Neuronal stem cell (in vitro differentiated cells): ENCODE results near the gene ARHGEF17.

Source experiments
- DNase-seq: peaks from one replicate; pipeline ENCODE4 v3.0.0-alpha.2; 2013; ENCODE audit warnings: low spot score
- H2AFZ ChIP-seq: one replicate; pipeline ENCODE4 v1.6.1; 2013; ENCODE audit warnings: mild to moderate bottlenecking, low read length, inconsistent platforms
- H2AK5ac ChIP-seq: 2 replicates; pipeline ENCODE4 v1.6.1; 2013; ENCODE audit warnings: low read depth, mild to moderate bottlenecking, inconsistent platforms, low read length, moderate library complexity, mixed read lengths
- H2BK120ac ChIP-seq: 2 replicates; pipeline ENCODE4 v1.6.1; 2013; ENCODE audit warnings: low read depth, mild to moderate bottlenecking, inconsistent platforms, low read length, moderate library complexity, mixed read lengths
- H2BK12ac ChIP-seq: one replicate; pipeline ENCODE4 v1.6.1; 2013; ENCODE audit warnings: low read length, inconsistent platforms
- H2BK15ac ChIP-seq: 2 replicates; pipeline ENCODE4 v1.6.1; 2013; ENCODE audit warnings: mild to moderate bottlenecking, low read length, inconsistent platforms, mixed read lengths
- H2BK5ac ChIP-seq: one replicate; pipeline ENCODE4 v1.6.1; 2013; ENCODE audit warnings: inconsistent platforms, mild to moderate bottlenecking, low read length, moderate library complexity
- H3K14ac ChIP-seq: one replicate; pipeline ENCODE4 v1.6.1; 2013; ENCODE audit warnings: low read length, inconsistent platforms
- H3K18ac ChIP-seq: 2 replicates; pipeline ENCODE4 v1.6.1; 2013; ENCODE audit warnings: low read length, inconsistent platforms
- H3K23ac ChIP-seq: 2 replicates; pipeline ENCODE4 v1.6.1; 2013; ENCODE audit warnings: low read depth, mild to moderate bottlenecking, mixed read lengths, low read length, inconsistent platforms; ENCODE audit not compliant: poor library complexity
- H3K27ac ChIP-seq: replicated peaks from 3 replicates; pipeline ENCODE4 v1.5.1; 2013; ENCODE audit warnings: low read length, inconsistent platforms
- H3K27me3 ChIP-seq, 3 experiments: 2 replicates each; pipeline ENCODE4 v1.6.1; 2013; ENCODE audit warnings: low read length in 3 of 3, mild to moderate bottlenecking in 2 of 3, inconsistent platforms in 1 of 3, low read depth in 1 of 3, mixed read lengths in 1 of 3, moderate library complexity in 1 of 3; ENCODE audit not compliant: control insufficient read depth in 3 of 3, insufficient read depth in 3 of 3
- H3K36me3 ChIP-seq, 2 donors: replicated peaks in 1 of 2; 2 replicates each; pipeline ENCODE4 v1.6.1; 2013; ENCODE audit warnings: low read length in 2 of 2; ENCODE audit not compliant: control insufficient read depth in 2 of 2, insufficient read depth in 2 of 2
- H3K4ac ChIP-seq: 2 replicates; pipeline ENCODE4 v1.6.1; 2013; ENCODE audit warnings: inconsistent platforms, mild to moderate bottlenecking, low read length, moderate library complexity
- H3K4me1 ChIP-seq, 2 donors: 1 replicate in 1 of 2; 2 replicates in 1 of 2; pipeline ENCODE4 v1.6.1; 2013; ENCODE audit warnings: low read length in 2 of 2, low read depth in 1 of 2; ENCODE audit not compliant: control insufficient read depth in 2 of 2, insufficient read depth in 1 of 2
- H3K4me2 ChIP-seq: one replicate; pipeline ENCODE4 v1.6.1; 2013; ENCODE audit warnings: mild to moderate bottlenecking, low read length, inconsistent platforms; ENCODE audit not compliant: insufficient read depth, poor library complexity, severe bottlenecking
- H3K4me3 ChIP-seq, 2 donors: 2 replicates each; pipeline ENCODE4 v1.5.1; 2013; ENCODE audit warnings: low read length in 2 of 2, mild to moderate bottlenecking in 2 of 2, inconsistent platforms in 1 of 2, moderate library complexity in 1 of 2
- H3K79me1 ChIP-seq: one replicate; pipeline ENCODE4 v1.6.1; 2013; ENCODE audit warnings: low read depth, mild to moderate bottlenecking, inconsistent platforms, low read length, moderate library complexity
- H3K9ac ChIP-seq: one replicate; pipeline ENCODE4 v1.6.1; 2013; ENCODE audit warnings: mild to moderate bottlenecking, low read depth, low read length, inconsistent platforms; ENCODE audit not compliant: poor library complexity
- H3K9me3 ChIP-seq, 2 donors: replicated peaks in 1 of 2; 2 replicates each; pipeline versions ENCODE3 to v1.6.1; 2013; ENCODE audit warnings: low read length in 2 of 2, mild to moderate bottlenecking in 2 of 2, inconsistent platforms in 1 of 2, low read depth in 1 of 2, mixed read lengths in 1 of 2, moderate library complexity in 1 of 2; ENCODE audit not compliant: control insufficient read depth in 2 of 2, insufficient read depth in 1 of 2
- H4K8ac ChIP-seq: one replicate; pipeline ENCODE4 v1.6.1; 2013; ENCODE audit warnings: low read depth, mild to moderate bottlenecking, inconsistent platforms, low read length, moderate library complexity
- H4K91ac ChIP-seq: one replicate; pipeline ENCODE4 v1.6.1; 2013; ENCODE audit warnings: low read length, low read depth, mild to moderate bottlenecking, inconsistent platforms; ENCODE audit not compliant: poor library complexity
- WGBS, 2 donors: extraction: QIAGEN DNeasy Blood & Tissue Kit; methylation state at CpG; one replicate each; pipeline ENCODE4 v1.1.7; 2013; ENCODE audit warnings: missing lambda C conversion rate in 2 of 2, mixed read lengths in 1 of 2; ENCODE audit not compliant: insufficient read length in 2 of 2, insufficient replicate concordance in 1 of 2; ENCODE audit errors: extremely low coverage in 2 of 2; 5-methylcytosine and 5-hydroxymethylcytosine counted together

ARHGEF17 gene

GRCh38 chr11:73292525-73292894, 15.6 kb upstream of the ARHGEF17 start:
- no peaks in the 10 kb centered on the region for H3K36me3 ChIP-seq

GRCh38 chr11:73293356-73293936, 14.6 kb upstream of the ARHGEF17 start:
- Histone ChIP-seq H3K9me3 (no peaks in the 10 kb centered on the region), H2AFZ (no peak overlapping the region), H3K9ac (no peak overlapping the region), H4K8ac (no peak overlapping the region), H3K4me2 (no peak overlapping the region), H3K36me3 (no peaks in the 10 kb centered on the region), H3K79me1 (no peaks in the 10 kb centered on the region), H2BK5ac (no peak overlapping the region), H3K18ac (peak overlapping the region; percentile 25), H2BK12ac (peak overlapping the region; percentile 64), H2AK5ac (peak overlapping the region; percentile 40), H3K4me1 (peaks cover 10 to 18% of the 10 kb centered on the region in 2 donors), H3K4ac (no peak overlapping the region), H4K91ac (no peak overlapping the region), H3K27ac (no peak overlapping the region), H2BK15ac (peak overlapping the region; percentile 50), H2BK120ac (no peak overlapping the region), H3K23ac (no peak overlapping the region), H3K27me3 (no peaks in the 10 kb centered on the region), H3K14ac (no peak overlapping the region), H3K4me3 (no peak overlapping the region)
- no CpG with 5 or more reads among the region's 4 CpGs for WGBS, 2 donors
- DNase-seq = no peak

More at GRCh38 chr11:73292525-73292894, 15.6 kb upstream of the ARHGEF17 start:
- H3K4me2 ChIP-seq = no peak overlapping the region
- no peak overlapping the region for H2BK12ac ChIP-seq
- no peak overlapping the region for H3K9ac ChIP-seq
- no peak overlapping the region for H2AK5ac ChIP-seq
- no peak for DNase-seq
- H3K27me3 ChIP-seq = no peaks in the 10 kb centered on the region
- no peak overlapping the region for H4K8ac ChIP-seq
- no peak overlapping the region for H2BK120ac ChIP-seq
- WGBS, 2 donors = no CpG with 5 or more reads among the region's 5 CpGs
- no peak overlapping the region for H3K18ac ChIP-seq
- peaks cover 10 to 18% of the 10 kb centered on the region in 2 donors for H3K4me1 ChIP-seq
- H3K4ac ChIP-seq = no peak overlapping the region
- no peak overlapping the region for H3K27ac ChIP-seq
- no peak overlapping the region for H4K91ac ChIP-seq
- no peak overlapping the region for H2BK15ac ChIP-seq
- H2AFZ ChIP-seq = peak overlapping the region; percentile 62
- no peaks in the 10 kb centered on the region for H3K79me1 ChIP-seq
- no peak overlapping the region for H3K23ac ChIP-seq
- H3K9me3 ChIP-seq = no peaks in the 10 kb centered on the region
- H3K14ac ChIP-seq = no peak overlapping the region
- H2BK5ac ChIP-seq = no peak overlapping the region
- no peak overlapping the region for H3K4me3 ChIP-seq

DNA sequence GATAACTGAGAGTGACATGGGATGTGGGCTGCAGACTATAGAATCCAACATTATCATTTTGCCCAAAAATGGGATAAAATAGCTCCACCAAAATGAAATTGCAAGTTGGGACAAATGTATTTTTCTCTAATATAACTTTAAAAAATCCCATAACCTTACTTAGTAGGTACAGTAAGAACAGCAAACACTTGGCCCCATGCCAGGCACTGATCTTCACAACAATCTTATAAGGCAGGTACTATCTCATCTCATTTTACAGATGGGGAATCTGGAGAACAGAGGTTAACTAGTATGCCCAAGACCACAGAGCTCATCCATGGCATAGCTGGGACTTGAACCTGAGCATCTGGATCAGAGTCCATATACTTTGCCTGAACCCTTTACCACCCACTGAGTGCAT, 13.5 kb upstream of the ARHGEF17 start:
- Histone ChIP-seq H3K9me3 (no peaks in the 10 kb centered on the region), H2BK15ac (no peak overlapping the region), H3K23ac (no peak overlapping the region), H2BK120ac (no peak overlapping the region), H3K79me1 (no peaks in the 10 kb centered on the region), H3K27ac (no peak overlapping the region), H2BK12ac (no peak overlapping the region), H2AK5ac (no peak overlapping the region), H4K91ac (no peak overlapping the region), H3K4me3 (no peak overlapping the region), H4K8ac (no peak overlapping the region), H3K27me3 (no peaks in the 10 kb centered on the region), H3K4me1 (peaks cover 7 to 12% of the 10 kb centered on the region in 2 donors), H3K18ac (no peak overlapping the region), H3K9ac (no peak overlapping the region), H3K14ac (no peak overlapping the region), H2AFZ (no peak overlapping the region), H3K4me2 (no peak overlapping the region), H3K4ac (no peak overlapping the region), H2BK5ac (no peak overlapping the region), H3K36me3 (no peaks in the 10 kb centered on the region)
- DNase-seq = no peak

GRCh38 chr11:73295241-73295995, 12.7 kb upstream of the ARHGEF17 start:
- H2BK15ac ChIP-seq = no peak overlapping the region
- H3K9ac ChIP-seq = no peak overlapping the region
- H3K36me3 ChIP-seq = no peaks in the 10 kb centered on the region
- no peak overlapping the region for H2BK5ac ChIP-seq
- H3K4me2 ChIP-seq = no peak overlapping the region
- peak; percentile 82 for DNase-seq
- H2AK5ac ChIP-seq = no peak overlapping the region
- H2AFZ ChIP-seq = peak overlapping the region; percentile 75
- H3K79me1 ChIP-seq = no peaks in the 10 kb centered on the region
- no peak overlapping the region for H3K18ac ChIP-seq
- H3K4me3 ChIP-seq = no peak overlapping the region
- H2BK120ac ChIP-seq = no peak overlapping the region
- H3K27me3 ChIP-seq = no peaks in the 10 kb centered on the region
- no peak overlapping the region for H3K27ac ChIP-seq
- WGBS, 2 donors = no CpG with 5 or more reads among the region's 12 CpGs
- no peak overlapping the region for H3K23ac ChIP-seq
- H3K4me1 ChIP-seq = peaks cover 7 to 12% of the 10 kb centered on the region in 2 donors
- H3K4ac ChIP-seq = no peak overlapping the region
- H2BK12ac ChIP-seq = no peak overlapping the region
- no peak overlapping the region for H4K91ac ChIP-seq
- H4K8ac ChIP-seq = peak overlapping the region; percentile 68
- no peaks in the 10 kb centered on the region for H3K9me3 ChIP-seq
- no peak overlapping the region for H3K14ac ChIP-seq
